Thyroid gland (tissue), 4 donors: ENCODE data around the gene KBTBD7. TPM values are rescaled to one million over a fixed set of nuclear protein-coding genes. Genes with fewer than 3 reads are reported as not detected.

Experiments used
- DNase-seq, 2 donors: peaks; one replicate each; pipeline ENCODE4 v3.0.0-alpha.2; 2019
- H3K27ac ChIP-seq, 3 donors: fragments of 200-600 bp; sonication (generic); 1 replicate in 2 of 3; 2 replicates in 1 of 3; pipeline ENCODE4 v1.5.1; 2016 to 2019; ENCODE audit warnings: mild to moderate bottlenecking in 1 of 3, moderate library complexity in 1 of 3
- H3K27me3 ChIP-seq: fragments of 200-600 bp; sonication (generic); one replicate; pipeline ENCODE4 v1.5.1; 2019
- H3K36me3 ChIP-seq, 2 donors: fragments of 200-600 bp; sonication (generic); one replicate each; pipeline ENCODE4 v1.5.1; 2016 to 2019
- H3K4me1 ChIP-seq, 2 donors: fragments of 200-600 bp; sonication (generic); one replicate each; pipeline ENCODE4 v1.5.1; 2017 to 2019
- H3K4me3 ChIP-seq, 3 donors: fragments of 200-600 bp; sonication (generic); replicated peaks in 1 of 3; 1 replicate in 2 of 3; 2 replicates in 1 of 3; pipeline ENCODE4 v1.5.1; 2016; ENCODE audit warnings: mild to moderate bottlenecking in 1 of 3
- H3K9me3 ChIP-seq: fragments of 200-600 bp; sonication (generic); one replicate; pipeline ENCODE4 v1.5.1; 2017
- CTCF ChIP-seq, 6 experiments: fragments of 200-600 bp in 3 of 6; fragments of 450-650 bp in 3 of 6; sonication (generic) in 3 of 6; IDR thresholded peaks; one replicate each; pipeline ENCODE4 v1.5.1; 2016 to 2019; ENCODE audit warnings: antibody characterized with exemption in 6 of 6, mild to moderate bottlenecking in 2 of 6, inconsistent platforms in 1 of 6, moderate library complexity in 1 of 6
- POLR2A ChIP-seq, 2 donors: fragments of 450-650 bp; IDR thresholded peaks; one replicate each; pipeline ENCODE4 v1.6.1; 2017; ENCODE audit warnings: antibody characterized with exemption in 2 of 2, mild to moderate bottlenecking in 2 of 2, moderate library complexity in 1 of 2
- WGBS, 2 donors: methylation state at CpG; one replicate each; pipeline ENCODE4 v1.1.5; 2017; 5-methylcytosine and 5-hydroxymethylcytosine counted together
- intact Hi-C: fragments of 100-400 bp; cut with DNase I; formaldehyde crosslinking; loops from one replicate; pipeline ENCODE4 v1.15.1; 2023
- total RNA-seq, 4 donors: library from RNA; depleted of rRNA; stranded (reverse); fragments of >200 nt; gene quantifications; one replicate each; pipeline ENCODE4 v1.2.3, GENCODE V29; 2016

The KBTBD7 gene
- total RNA-seq, result 10 to 100 TPM; 11.4 to 19.2 (median 14.6) TPM

- DNase-seq, result peak; percentile 88 to 93
- TF ChIP-seq POLR2A (IDR thresholded peaks at IDR 0.05) (peak in 1 of 2 donors; percentile 75), CTCF (IDR thresholded peaks at IDR 0.05) (peak in 1 of 6 experiments; percentile 21)
- no peaks in the 10 kb centered on the region for H3K9me3 ChIP-seq
- H3K36me3 ChIP-seq, result no peaks in the 10 kb centered on the region
- 9 to 16% methylated on average over 18 to 21 of the region's 66 CpGs for WGBS, 2 donors
- H3K4me3 ChIP-seq, result peak within 1 kb of the TSS; percentile 29 to 69 (median 53)
- intact Hi-C loops, result no loop called here
- H3K27ac ChIP-seq, result peak within 1 kb of the TSS; percentile 11 to 61 (median 36)
- H3K4me1 ChIP-seq, result peaks cover 6 to 25% of the 10 kb centered on the region in 2 donors
- H3K27me3 ChIP-seq, result no peaks in the 10 kb centered on the region
Measured at GRCh38 chr13:41193919-41194824, at the start of gene KBTBD7. KBTBD7 (minus strand) TSS chr13:41194569; CDS start chr13:41194257, 312 bp downstream.

- no peaks in the 10 kb centered on the region for H3K9me3 ChIP-seq
- no peak for DNase-seq
- H3K27me3 ChIP-seq, result no peaks in the 10 kb centered on the region
- TF ChIP-seq CTCF (IDR thresholded peaks at IDR 0.05), result no peak
- no peak for TF ChIP-seq POLR2A (IDR thresholded peaks at IDR 0.05)
- H3K27ac ChIP-seq, result no peak overlapping the region
- H3K4me3 ChIP-seq, result no peak overlapping the region
- WGBS, 2 donors, result 93 to 96% methylated on average over 4 of the region's 4 CpGs
- H3K36me3 ChIP-seq, result no peaks in the 10 kb centered on the region
- no peaks in the 10 kb centered on the region for H3K4me1 ChIP-seq
- intact Hi-C loops, result no loop called here
Measured at GRCh38 chr13:41241626-41242025, 47.3 kb upstream of the KBTBD7 start.

- Histone ChIP-seq H3K27me3 (no peaks in the 10 kb centered on the region), H3K4me3 (no peak overlapping the region), H3K4me1 (no peaks in the 10 kb centered on the region), H3K9me3 (no peaks in the 10 kb centered on the region), H3K27ac (no peak overlapping the region), H3K36me3 (no peaks in the 10 kb centered on the region)
- 92% methylated on average over 1 of the region's 1 CpG for WGBS, 2 donors
- intact Hi-C loops, result no loop called here
- no peak for DNase-seq
- no peak for TF ChIP-seq POLR2A (IDR thresholded peaks at IDR 0.05)
- TF ChIP-seq CTCF (IDR thresholded peaks at IDR 0.05), result no peak
Measured at GRCh38 chr13:41236369-41236768, 42.0 kb upstream of the KBTBD7 start.

GRCh38 chr13:41232578-41233480, 38.5 kb upstream of the KBTBD7 start:
- H3K27me3 ChIP-seq, result no peaks in the 10 kb centered on the region
- 90 to 91% methylated on average over 4 of the region's 4 CpGs for WGBS, 2 donors
- no peak for TF ChIP-seq CTCF (IDR thresholded peaks at IDR 0.05)
- no peak for TF ChIP-seq POLR2A (IDR thresholded peaks at IDR 0.05)
- no peaks in the 10 kb centered on the region for H3K9me3 ChIP-seq
- no peak for DNase-seq
- intact Hi-C loops, result no loop called here
- no peak overlapping the region for H3K4me3 ChIP-seq
- no peaks in the 10 kb centered on the region for H3K36me3 ChIP-seq
- H3K4me1 ChIP-seq, result no peaks in the 10 kb centered on the region
- H3K27ac ChIP-seq, result no peak overlapping the region
